Fibroblast of lung (primary cell): ENCODE measurements around the gene KRTAP4-4. TPM values are rescaled to one million over a fixed set of nuclear protein-coding genes. Genes with fewer than 3 reads are reported as not detected.
"Not testable (repeated sequence)": the region's sequence is repeated elsewhere in the genome, so short reads cannot be mapped to it uniquely, and the experiment has no call there.

Experiments used
- DNase-seq, 2 donors: peaks; one replicate each; pipeline versions ENCODE4 v3.0.0 to v3.0.0-alpha.2; 2010; ENCODE audit warnings: low read depth in 2 of 2
- H2AFZ ChIP-seq: 2 replicates; pipeline ENCODE4 v1.5.1; 2012; ENCODE audit warnings: low read length, control low read depth, inconsistent platforms
- H3K27ac ChIP-seq: 2 replicates; pipeline ENCODE4 v1.5.1; 2011; ENCODE audit warnings: low read length, control low read depth; ENCODE audit not compliant: insufficient read depth
- H3K27me3 ChIP-seq: 2 replicates; pipeline ENCODE4 v1.5.1; 2011; ENCODE audit warnings: mild to moderate bottlenecking, low read length; ENCODE audit not compliant: control insufficient read depth, insufficient read depth
- H3K36me3 ChIP-seq: 2 replicates; pipeline ENCODE4 v1.5.1; 2011; ENCODE audit warnings: low read length; ENCODE audit not compliant: control insufficient read depth, insufficient read depth
- H3K4me1 ChIP-seq: 2 replicates; pipeline ENCODE4 v1.5.1; 2011; ENCODE audit warnings: low read length; ENCODE audit not compliant: control insufficient read depth, insufficient read depth; ENCODE audit errors: extremely low read depth
- H3K4me2 ChIP-seq: 2 replicates; pipeline ENCODE4 v1.5.1; 2011; ENCODE audit warnings: low read length, control low read depth; ENCODE audit not compliant: insufficient read depth; ENCODE audit errors: extremely low read depth
- H3K4me3 ChIP-seq, 4 experiments: fragments of 200-600 bp in 1 of 4; sonication (generic) in 1 of 4; replicated peaks in 1 of 4; 2 replicates each; pipeline ENCODE4 v1.5.1; 2011 to 2016; ENCODE audit warnings: low read length in 4 of 4, low read depth in 3 of 4, mild to moderate bottlenecking in 3 of 4, control low read depth in 2 of 4, inconsistent platforms in 1 of 4, mixed read lengths in 1 of 4; ENCODE audit not compliant: insufficient read depth in 1 of 4; ENCODE audit errors: control extremely low read depth in 1 of 4
- H3K79me2 ChIP-seq: 2 replicates; pipeline ENCODE4 v1.5.1; 2012; ENCODE audit warnings: mild to moderate bottlenecking, low read length, inconsistent platforms; ENCODE audit not compliant: control insufficient read depth, insufficient read depth
- H3K9ac ChIP-seq: 2 replicates; pipeline ENCODE4 v1.5.1; 2011; ENCODE audit warnings: mild to moderate bottlenecking, low read length, control low read depth; ENCODE audit not compliant: insufficient read depth
- H3K9me3 ChIP-seq: 2 replicates; pipeline ENCODE4 v1.5.1; 2012; ENCODE audit warnings: low read depth, low read length; ENCODE audit not compliant: control insufficient read depth, insufficient read depth
- H4K20me1 ChIP-seq: 2 replicates; pipeline ENCODE4 v1.5.1; 2011; ENCODE audit warnings: low read length; ENCODE audit not compliant: control insufficient read depth, insufficient read depth; ENCODE audit errors: extremely low read depth
- EZH2 ChIP-seq: IDR thresholded peaks from 2 replicates; pipeline ENCODE4 v1.5.1; 2012; ENCODE audit warnings: low read length, control low read depth, mild to moderate bottlenecking; ENCODE audit errors: missing control alignments
- polyA plus RNA-seq, 2 donors: library from polyadenylated mRNA; depleted of rRNA in 1 of 2; stranded (reverse) in 1 of 2; unstranded in 1 of 2; fragments of >200 nt; gene quantifications; 2 replicates each; pipeline ENCODE4 v1.2.1, GENCODE V29; 2011 to 2012; ENCODE audit warnings: missing spikeins in 1 of 2
- total RNA-seq: library from RNA; depleted of rRNA; stranded (reverse); fragments of >200 nt; gene quantifications from 2 replicates; pipeline ENCODE4 v1.2.1, GENCODE V29; 2014
- TF ChIP-seq, protein P1 (sequence below), 2 donors: IDR thresholded peaks in 1 of 2; conservative IDR thresholded peaks in 1 of 2; 1 replicate in 1 of 2; 2 replicates in 1 of 2; pipeline ENCODE4 v1.5.1; 2011 to 2012; ENCODE audit warnings: low read length in 2 of 2, control low read depth in 1 of 2, inconsistent platforms in 1 of 2, low read depth in 1 of 2, mild to moderate bottlenecking in 1 of 2

KRTAP4-4 gene
- total and polyA plus RNA-seq, 2 donors (not counting 1 experiment from before 2014, with no cell fraction given), result not detected

DNA sequence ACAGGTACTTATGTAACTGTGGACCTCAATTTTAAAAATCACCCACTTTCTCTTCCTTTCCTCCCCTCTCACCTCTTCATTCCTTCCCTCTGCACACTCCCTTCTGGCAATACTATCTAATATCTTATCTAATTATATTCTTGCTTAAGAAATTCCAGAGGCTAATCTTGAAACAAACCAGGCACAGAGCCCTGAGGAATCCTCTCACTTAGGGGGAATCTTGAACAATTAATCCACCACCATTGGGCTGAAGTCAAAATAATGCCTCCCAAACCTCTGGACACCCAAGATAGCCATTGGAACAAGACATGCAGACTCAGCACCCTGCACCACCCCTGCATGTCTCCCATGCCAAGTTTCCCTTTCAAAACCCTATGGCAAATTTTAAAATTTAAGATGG, 19.2 kb downstream of the KRTAP4-4 start:
- Histone ChIP-seq H3K4me3 (no peak overlapping the region), H3K27ac (no peak overlapping the region), H4K20me1 (no peaks in the 10 kb centered on the region), H3K9me3 (no peaks in the 10 kb centered on the region), H3K36me3 (no peaks in the 10 kb centered on the region), H3K4me1 (no peaks in the 10 kb centered on the region), H3K4me2 (no peak overlapping the region), H3K79me2 (no peaks in the 10 kb centered on the region), H2AFZ (no peak overlapping the region), H3K27me3 (no peaks in the 10 kb centered on the region), H3K9ac (no peak overlapping the region)
- TF ChIP-seq EZH2, result no peak
- TF ChIP-seq, protein P1, sequence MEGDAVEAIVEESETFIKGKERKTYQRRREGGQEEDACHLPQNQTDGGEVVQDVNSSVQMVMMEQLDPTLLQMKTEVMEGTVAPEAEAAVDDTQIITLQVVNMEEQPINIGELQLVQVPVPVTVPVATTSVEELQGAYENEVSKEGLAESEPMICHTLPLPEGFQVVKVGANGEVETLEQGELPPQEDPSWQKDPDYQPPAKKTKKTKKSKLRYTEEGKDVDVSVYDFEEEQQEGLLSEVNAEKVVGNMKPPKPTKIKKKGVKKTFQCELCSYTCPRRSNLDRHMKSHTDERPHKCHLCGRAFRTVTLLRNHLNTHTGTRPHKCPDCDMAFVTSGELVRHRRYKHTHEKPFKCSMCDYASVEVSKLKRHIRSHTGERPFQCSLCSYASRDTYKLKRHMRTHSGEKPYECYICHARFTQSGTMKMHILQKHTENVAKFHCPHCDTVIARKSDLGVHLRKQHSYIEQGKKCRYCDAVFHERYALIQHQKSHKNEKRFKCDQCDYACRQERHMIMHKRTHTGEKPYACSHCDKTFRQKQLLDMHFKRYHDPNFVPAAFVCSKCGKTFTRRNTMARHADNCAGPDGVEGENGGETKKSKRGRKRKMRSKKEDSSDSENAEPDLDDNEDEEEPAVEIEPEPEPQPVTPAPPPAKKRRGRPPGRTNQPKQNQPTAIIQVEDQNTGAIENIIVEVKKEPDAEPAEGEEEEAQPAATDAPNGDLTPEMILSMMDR (conservative IDR thresholded peaks at IDR 0.05 in 1 of 2, IDR thresholded peaks at IDR 0.05 in 1 of 2; ENCODE audit: low read depth in 1 of 2, low read length in 2 of 2), result no peak
- DNase-seq, result no peak

DNA sequence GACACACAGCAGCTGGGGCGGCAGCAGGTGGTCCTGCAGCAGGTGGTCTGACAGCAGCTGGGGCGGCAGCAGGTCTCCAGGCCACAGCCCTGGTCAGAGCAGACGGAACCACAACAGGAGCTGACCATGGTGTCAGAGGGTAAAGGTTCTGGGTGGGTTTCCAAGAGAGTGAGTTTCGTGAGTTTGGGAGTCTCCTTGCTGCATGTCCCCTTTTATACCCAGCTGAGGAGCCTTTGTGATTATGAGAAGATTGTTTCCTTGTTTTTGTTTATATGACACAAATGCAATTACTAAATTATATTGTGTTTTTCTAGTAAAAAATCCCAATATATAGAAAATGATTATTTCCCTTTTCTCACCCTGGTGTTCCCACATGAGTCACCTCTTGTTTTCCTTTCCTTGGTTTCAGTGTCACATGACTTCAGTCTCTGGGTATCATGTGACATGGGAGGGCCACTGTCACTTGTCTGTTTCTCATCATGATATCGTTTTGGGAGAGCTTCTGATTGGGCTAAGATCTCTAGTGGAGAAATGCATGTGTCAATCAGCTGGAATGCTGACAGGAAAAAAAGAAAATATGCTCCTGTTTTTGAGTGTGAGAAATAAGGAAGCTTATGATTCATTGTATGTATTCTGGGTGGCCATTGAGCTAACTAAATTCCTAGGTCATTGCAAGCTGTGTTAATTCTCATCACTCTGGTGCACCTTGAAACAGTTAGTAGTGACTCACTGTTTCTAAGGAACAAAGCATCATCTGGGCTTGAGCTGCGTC, 20.0 kb downstream of the KRTAP4-4 start, which contains the start of gene KRTAP4-6:
KRTAP4-6 (minus strand) TSS at position 185 of the 772 bp plus-strand sequence; CDS start at position 128, 57 bp downstream.
- Histone ChIP-seq H3K79me2 (no peaks in the 10 kb centered on the region), H3K4me2 (no peak within 1 kb of the TSS), H3K9me3 (no peaks in the 10 kb centered on the region), H2AFZ (no peak within 1 kb of the TSS), H3K4me3 (no peak within 1 kb of the TSS), H3K4me1 (no peaks in the 10 kb centered on the region), H3K9ac (no peak within 1 kb of the TSS), H3K27me3 (no peaks in the 10 kb centered on the region), H3K36me3 (no peaks in the 10 kb centered on the region), H3K27ac (no peak within 1 kb of the TSS), H4K20me1 (no peaks in the 10 kb centered on the region)
- DNase-seq, result peak in 1 of 2 donors; percentile 85
- no peak for TF ChIP-seq EZH2

DNA sequence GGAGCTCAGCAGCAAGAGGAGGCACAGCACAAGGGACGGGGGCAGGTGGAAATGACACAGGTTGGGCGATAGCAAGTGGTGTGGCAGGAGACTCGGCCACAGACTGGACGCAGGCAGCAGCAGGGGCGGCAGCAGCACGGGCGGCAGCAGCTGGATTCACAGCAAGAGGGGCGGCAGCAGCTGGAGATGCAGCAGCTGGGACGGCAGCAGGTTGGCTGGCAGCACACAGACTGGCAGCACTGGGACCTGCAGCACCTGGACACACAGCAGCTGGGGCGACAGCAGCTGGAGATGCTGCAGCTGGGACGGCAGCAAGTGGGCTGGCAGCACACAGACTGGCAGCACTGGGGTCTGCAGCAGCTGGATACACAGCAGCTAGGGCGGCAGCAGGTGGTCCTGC, 20.7 kb downstream of the KRTAP4-4 start:
- H3K9ac ChIP-seq, H3K9me3 ChIP-seq, H3K4me3 ChIP-seq, H2AFZ ChIP-seq, H3K36me3 ChIP-seq, H3K27me3 ChIP-seq, H3K4me1 ChIP-seq, H3K4me2 ChIP-seq, H3K27ac ChIP-seq, H4K20me1 ChIP-seq, DNase-seq, H3K79me2 ChIP-seq: not testable (repeated sequence)
